NCI-H526 (cell line): ENCODE data around the gene CBFA2T3.
"Not testable (repeated sequence)": the region's sequence is repeated elsewhere in the genome, so short reads cannot be mapped to it uniquely, and the experiment has no call there.

Experiments
- DNase-seq, 2 experiments: peaks; one replicate each; lab custom pipeline; 2025; lab: John Stamatoyannopoulos, UW

CBFA2T3 gene

GRCh38 chr16:88923450-88923849, 53.6 kb downstream of the CBFA2T3 start:
- no peak for DNase-seq

- no peak for DNase-seq
Observed at GRCh38 chr16:88922826-88923410, 54.1 kb downstream of the CBFA2T3 start.

GRCh38 chr16:88922114-88922825, 54.7 kb downstream of the CBFA2T3 start:
- DNase-seq: no peak

GRCh38 chr16:88921591-88921990, 55.4 kb downstream of the CBFA2T3 start:
- no peak for DNase-seq

- no peak for DNase-seq
Observed at GRCh38 chr16:88920618-88921590, 56.1 kb downstream of the CBFA2T3 start.

- DNase-seq: no peak
Observed at GRCh38 chr16:88919936-88920335, 57.1 kb downstream of the CBFA2T3 start.

- DNase-seq: not testable (repeated sequence)
Observed at GRCh38 chr16:88918896-88919295, 58.1 kb downstream of the CBFA2T3 start.

GRCh38 chr16:88917915-88918627, 58.9 kb downstream of the CBFA2T3 start:
- DNase-seq: no peak

GRCh38 chr16:88917146-88917914, 59.7 kb downstream of the CBFA2T3 start:
- DNase-seq: no peak

GRCh38 chr16:88915639-88916327, 61.2 kb downstream of the CBFA2T3 start:
- no peak for DNase-seq

GRCh38 chr16:88914750-88915368, 62.1 kb downstream of the CBFA2T3 start:
- no peak for DNase-seq

- no peak for DNase-seq
Observed at GRCh38 chr16:88913870-88914269, 63.1 kb downstream of the CBFA2T3 start.

GRCh38 chr16:88913001-88913612, 63.9 kb downstream of the CBFA2T3 start:
- no peak for DNase-seq

- no peak for DNase-seq
Observed at GRCh38 chr16:88912556-88912955, 64.5 kb downstream of the CBFA2T3 start.

- DNase-seq: no peak
Observed at GRCh38 chr16:88911946-88912310, 65.1 kb downstream of the CBFA2T3 start.

- no peak for DNase-seq
Observed at GRCh38 chr16:88911136-88911945, 65.7 kb downstream of the CBFA2T3 start.

GRCh38 chr16:88910284-88911135, 66.5 kb downstream of the CBFA2T3 start:
- no peak for DNase-seq
